Stimulated activated CD4-positive, alpha-beta T cell treated with anti-CD3 and anti-CD28 coated beads, Interleukin-2, amount 100 ng/mL, for 4 hours (primary cell): ENCODE data around the gene ILDR1.

ENCODE experiments used
- DNase-seq: peaks from one replicate; pipeline ENCODE4 v3.0.0-alpha.2; 2020; ENCODE audit warnings: low read depth

The ILDR1 gene

DNA sequence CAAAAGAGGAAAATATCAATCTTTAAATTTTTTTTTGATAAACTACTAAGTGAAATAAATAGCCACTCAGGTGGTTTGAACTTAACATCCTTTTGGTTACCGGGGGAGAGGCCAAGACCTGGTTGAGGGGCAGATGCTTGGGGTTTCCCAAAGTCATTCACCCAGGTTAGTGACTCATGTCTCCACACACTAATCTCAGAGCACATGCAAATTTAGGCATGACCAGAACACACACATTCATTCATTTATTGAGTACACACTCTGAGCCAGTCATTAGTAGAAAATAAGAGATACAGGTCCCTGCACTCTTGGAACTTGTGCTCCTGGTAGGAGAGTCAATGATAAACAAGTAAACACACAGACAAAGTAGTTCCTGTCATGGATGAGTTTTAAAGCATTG lies 7.3 kb downstream of the ILDR1 start:
- no peak for DNase-seq

- DNase-seq, result no peak
Measured at GRCh38 chr3:122013448-122013925, 8.6 kb downstream of the ILDR1 start.

DNA sequence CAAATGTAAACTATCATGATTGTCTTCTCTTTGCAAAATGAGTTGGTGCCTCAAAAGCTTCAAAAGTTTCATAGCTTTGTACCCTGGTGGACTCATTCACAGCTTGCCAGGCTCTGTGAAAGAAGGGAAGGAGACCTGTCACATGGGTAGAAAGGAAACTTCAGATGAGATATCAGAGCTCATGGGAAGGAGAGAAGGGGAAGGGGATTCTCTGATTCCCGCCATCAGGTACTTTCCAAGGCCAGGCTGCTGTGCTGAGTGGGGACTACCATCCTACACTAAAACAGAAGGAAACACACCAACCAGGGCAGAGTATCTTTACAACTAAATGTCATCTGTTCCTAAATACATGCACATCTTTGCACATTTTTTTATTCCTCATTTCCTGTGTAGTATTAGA lies 9.2 kb downstream of the ILDR1 start:
- no peak for DNase-seq

DNA sequence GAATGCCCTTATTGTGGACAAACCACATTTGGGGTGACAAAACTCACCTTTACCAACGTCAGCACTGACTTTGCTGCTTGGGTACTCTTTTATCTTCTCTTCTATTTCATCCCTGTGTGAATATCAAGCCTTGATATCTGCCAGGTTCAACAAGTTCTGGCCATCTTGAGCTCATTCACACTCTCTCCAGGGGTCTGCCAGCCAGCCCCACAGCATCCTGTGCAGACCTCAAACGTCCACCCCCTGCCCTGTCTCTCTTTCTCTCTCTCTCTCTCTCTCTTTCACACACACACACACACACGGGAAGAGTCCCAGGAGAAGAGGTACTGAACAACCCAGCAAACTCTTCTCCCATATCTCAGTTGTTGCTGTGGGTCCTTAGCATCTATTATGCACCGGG lies 10.7 kb downstream of the ILDR1 start:
- no peak for DNase-seq

DNA sequence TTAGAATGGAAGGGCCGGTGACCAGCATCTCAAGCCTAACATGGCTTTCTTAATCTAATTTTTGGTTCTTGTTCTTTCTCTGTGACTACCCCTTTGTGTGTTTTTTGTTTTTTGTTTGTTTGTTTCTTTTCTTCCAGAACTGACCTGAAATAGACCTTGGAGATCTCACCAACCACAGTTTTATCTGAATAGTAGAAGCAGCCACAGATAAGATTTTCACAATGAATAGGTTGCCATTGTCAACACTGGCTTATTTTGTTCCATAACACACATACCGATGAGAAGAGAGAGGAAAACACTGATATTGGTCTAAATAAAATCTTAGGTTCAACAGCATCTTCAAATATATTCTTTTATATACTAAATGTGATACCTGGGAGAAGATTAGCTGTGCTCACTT lies 11.5 kb downstream of the ILDR1 start:
- no peak for DNase-seq

DNA sequence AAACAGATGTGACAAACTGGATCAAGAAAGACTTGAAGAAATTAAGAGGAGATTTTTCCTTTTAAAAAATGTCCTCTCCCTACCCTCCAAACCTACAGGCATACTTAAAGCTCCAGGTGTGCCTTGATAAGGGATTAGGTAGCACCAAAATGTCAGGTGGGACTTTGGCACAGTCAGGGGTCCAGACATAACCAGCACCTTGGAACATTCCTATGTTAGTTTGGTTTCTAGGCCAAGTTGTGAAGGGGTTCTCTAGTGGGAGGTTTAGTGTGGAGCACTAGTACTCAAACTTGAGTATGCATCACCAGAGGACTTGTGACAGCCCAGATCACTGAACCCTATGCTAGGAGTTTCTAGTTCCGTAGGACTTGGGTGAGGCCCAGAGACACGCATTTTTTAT lies 13.9 kb downstream of the ILDR1 start:
- DNase-seq, result no peak

DNA sequence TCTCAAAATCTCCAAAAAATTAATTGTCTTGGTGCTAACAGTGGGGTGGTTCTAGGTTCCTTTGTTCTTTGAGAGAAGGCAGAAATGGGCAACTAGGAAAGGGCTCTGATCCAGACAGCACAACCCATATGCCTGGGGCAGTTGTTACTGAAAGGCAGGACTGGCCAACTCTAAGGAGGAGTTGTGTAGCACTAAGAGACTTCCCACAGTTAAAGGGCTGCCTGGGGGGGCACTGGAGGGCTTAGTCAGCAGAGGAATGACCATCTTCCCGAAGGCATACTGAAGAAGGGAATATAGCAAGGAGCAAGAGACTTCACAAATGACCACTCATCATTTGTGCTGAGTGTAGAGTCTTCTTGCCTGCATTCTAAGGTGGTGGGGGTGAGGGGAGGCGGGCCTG lies 15.8 kb downstream of the ILDR1 start:
- DNase-seq, result no peak

DNA sequence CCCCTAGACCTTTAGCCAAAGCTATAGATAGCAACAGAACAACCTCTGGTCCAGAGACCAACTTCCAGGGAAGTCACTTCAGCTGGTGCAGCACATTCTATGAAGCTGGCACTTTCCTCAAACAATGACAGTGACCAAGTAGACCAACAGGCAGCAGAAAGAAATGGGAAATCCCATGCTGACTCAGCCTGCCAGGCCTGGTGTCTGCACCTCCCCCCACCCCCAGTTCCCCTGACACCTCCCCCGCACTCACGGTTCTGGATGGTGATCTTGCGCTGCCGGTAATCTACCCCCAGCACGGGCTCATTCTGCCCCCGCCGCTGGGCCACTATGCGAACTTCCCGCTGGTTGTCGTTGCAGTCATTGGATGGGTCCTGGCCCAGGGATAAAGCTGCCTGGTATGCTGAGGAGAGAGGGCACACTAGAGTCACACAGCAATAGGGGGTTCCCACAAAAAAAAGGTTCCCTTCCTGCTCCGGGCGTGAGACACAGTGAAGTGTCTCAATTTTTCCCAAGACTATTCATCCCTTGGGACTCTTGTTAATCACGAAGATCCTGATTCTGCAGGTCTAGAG lies 17.0 kb downstream of the ILDR1 start:
- no peak for DNase-seq

DNA sequence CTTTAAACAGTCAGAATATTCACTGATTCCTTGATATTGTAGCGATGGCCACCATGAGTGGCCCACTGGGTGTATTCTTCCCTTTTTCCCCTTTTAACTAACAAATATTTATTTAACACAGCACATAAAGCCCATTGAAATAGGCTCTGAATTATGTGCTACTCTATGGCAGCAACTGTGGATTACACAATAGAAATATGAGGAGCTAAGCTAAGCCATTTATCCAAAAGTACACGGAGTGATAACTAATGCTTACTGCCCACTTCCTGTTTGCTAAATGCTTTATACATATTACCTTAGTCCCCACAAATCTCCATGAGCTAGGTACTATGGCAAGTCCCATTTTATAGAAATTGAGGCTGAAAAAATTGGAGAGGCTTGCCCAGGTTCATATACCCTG lies 17.9 kb downstream of the ILDR1 start:
- DNase-seq, result no peak

GRCh38 chr3:122003606-122004005 lies 18.4 kb downstream of the ILDR1 start:
- DNase-seq, result no peak

GRCh38 chr3:122003112-122003511 lies 18.9 kb downstream of the ILDR1 start:
- DNase-seq, result no peak

GRCh38 chr3:122002611-122003010 lies 19.4 kb downstream of the ILDR1 start:
- no peak for DNase-seq

- no peak for DNase-seq
Measured at GRCh38 chr3:122001892-122002291, 20.2 kb downstream of the ILDR1 start.

DNA sequence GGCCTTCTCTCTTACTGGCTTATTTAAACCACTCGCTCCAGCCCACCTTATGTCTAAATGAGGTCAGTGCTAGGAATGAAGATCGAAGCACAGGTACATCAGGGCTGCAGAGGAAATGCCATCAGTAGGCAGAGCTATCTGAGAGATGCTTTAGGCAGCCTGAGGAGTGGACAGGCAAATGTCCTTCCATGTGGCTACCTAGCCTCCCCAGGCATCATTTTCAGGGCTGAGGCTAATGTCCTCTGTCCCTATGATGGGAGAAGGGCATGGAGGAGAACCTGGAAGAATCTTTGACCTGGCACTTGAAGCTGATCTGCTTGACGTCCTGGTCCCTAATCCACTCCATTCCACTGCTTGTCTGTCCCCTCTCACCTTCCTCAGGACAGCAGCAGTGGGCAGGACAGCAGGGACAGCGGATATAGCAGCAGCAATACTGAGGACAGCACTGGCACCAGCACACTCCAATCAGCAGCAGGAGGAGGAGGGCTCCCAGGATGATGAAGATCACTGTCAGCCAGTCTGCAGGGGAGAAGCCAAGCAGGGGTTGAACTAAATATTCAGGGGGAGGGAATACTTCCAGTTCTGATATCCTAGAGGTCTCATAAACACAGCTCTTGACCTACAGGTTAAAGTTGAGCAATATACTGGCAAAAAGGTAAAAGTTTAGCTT lies 21.0 kb downstream of the ILDR1 start:
- DNase-seq, result no peak

- no peak for DNase-seq
Measured at GRCh38 chr3:121999931-122000330, 22.1 kb downstream of the ILDR1 start.

DNA sequence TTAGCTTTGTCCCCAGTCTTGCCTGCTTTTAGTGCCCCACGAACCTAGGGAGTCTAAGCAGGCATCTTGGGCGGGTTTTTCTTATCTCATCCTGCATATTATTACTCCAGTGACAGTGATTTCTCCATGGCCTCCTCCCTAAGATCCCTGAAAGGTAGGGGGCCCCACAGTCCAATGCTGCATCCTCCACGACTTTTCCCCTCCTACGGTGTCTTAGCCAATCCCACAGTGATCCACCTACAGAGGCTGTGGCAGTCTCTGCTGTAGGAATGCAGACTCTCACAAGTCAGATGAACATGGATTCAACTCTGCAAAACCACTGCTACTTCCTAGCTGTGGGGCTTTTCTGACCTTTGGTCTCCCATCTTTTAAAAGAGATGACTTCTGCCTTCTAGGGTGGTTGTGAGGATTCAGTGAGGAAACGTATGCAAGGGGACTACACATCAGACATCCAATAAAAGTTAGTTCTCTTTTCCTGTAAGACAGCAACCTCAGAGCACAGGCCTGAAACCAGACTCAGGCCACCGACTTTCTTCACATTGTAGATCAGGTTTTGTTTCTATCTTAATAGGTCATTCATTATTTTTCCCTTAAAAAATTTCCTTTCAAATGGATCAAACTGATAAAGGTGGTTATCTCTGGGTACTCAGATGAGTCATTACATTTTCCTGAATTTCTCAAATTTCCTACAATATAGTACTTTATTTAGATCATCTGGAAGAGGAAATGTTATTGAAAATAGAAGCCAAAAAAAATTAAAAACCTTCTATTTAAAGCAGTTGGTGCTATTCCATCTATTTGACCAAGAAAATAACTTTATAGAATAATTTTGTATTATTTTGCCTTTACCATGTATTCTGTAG lies 23.2 kb downstream of the ILDR1 start:
- no peak for DNase-seq

DNA sequence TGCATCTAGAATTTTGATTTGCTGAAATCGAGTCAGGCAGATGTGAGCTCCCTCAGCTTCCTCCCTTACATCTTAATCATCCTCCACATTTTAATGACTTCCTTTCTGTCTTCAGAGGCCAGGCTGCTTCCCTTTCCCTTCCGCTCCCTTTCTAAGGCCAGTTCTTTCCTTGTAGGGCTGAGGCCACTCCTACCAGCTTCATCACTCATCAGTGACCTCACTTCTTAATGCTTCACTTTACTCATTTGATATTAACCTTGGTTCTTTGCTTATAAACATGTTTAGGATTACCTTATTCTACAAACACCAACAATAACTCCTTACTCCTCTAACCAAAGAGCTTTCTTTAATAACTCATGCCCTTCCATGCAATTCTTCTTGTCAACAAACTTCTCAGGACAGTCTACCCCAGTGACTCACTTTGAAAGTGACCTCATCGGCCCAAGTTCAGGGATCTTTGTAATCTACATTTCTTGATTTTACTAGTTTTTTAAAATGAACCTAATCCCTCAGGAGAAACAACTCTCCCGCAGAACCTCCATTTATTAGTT lies 23.9 kb downstream of the ILDR1 start:
- DNase-seq, result no peak

- DNase-seq, result no peak
Measured at GRCh38 chr3:121997372-121997771, 24.7 kb downstream of the ILDR1 start.

- no peak for DNase-seq
Measured at GRCh38 chr3:121996441-121996840, 25.6 kb downstream of the ILDR1 start.

DNA sequence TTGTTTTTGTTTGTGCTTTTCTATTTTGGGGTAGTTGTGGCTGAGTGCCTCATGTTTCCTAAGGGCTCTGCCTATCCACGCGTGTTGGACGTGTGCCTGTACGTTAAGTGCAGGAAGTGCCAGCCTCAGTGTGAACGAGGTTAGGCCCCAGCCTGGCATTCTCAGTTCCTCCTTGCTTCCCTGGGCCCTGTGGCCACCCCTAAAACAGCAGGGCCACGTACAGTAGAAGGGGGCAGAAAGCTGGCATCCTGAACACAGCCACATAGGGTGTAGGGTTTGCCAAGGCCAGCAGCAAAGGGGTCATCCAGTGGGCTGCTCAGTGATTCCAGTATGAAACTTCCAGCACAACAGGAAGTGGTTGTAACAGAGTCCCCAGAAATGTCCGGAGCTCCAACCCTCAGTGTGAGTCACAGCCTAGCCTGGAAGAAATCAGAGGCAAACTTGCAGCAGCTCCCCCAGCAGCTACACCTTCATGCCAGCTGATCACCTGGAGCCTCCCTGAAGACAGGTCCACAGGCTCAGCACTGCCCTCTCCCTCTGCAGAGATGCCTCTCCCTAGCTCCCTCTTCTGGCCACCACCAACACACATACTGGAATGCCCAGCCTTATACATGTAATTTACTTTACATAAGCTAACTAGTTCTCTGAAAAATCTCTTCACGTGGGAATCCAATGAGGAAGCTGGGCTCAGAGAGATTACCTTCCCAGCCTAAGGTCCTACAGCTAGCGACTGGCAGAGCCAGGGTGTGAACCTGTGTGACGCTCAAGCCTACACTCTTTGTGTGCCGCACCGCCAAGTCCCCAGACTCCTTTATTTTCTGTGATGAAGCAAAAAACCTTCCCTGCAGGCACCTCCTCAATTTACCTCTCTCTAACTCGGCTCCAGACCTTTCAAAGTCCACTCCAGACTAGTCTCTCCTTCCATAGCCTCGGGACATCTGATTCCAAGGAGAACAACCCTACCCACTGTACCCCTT lies 26.6 kb downstream of the ILDR1 start:
- DNase-seq, result no peak

DNA sequence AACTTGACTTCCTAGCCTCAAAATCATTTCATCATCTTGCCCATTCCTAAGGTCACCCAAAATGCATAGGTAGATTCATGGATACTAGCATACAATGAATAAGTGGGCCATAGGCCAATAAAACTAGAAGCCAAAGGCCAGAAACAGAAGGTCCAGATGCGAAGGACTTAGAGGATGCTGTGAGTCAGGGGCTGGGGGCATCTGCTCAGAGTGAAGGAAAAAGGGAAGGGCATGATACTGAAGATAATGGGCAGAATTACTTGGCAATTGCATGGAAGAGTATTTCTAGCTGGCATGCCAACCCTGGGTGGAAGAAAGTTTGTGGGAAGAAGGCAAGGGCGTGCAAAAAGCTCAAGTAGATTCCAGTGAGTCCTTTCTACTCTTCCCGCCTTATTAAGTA lies 27.5 kb downstream of the ILDR1 start:
- DNase-seq, result no peak
